OCI-LY1 (cell line): ENCODE results near the gene PLXNA3.

ENCODE experiments used
- H2AFZ ChIP-seq: fragments of 200-600 bp; sonication (generic), shearing (Covaris generic); 2 replicates; pipeline ENCODE4 v1.6.0; 2014; ENCODE audit warnings: antibody characterized with exemption, mild to moderate bottlenecking, low read length
- H3F3A ChIP-seq: fragments of 200-600 bp; sonication (generic), shearing (Covaris generic); 2 replicates; pipeline ENCODE4 v1.6.0; 2014; ENCODE audit warnings: mild to moderate bottlenecking, antibody characterized with exemption, low read length, moderate library complexity; ENCODE audit not compliant: insufficient read depth
- H3K27ac ChIP-seq: fragments of 200-600 bp; sonication (generic); 2 replicates; pipeline ENCODE4 v1.5.1; 2014; ENCODE audit warnings: low read length, mixed run types, mild to moderate bottlenecking, low read depth; ENCODE audit not compliant: poor library complexity, severe bottlenecking
- H3K27me3 ChIP-seq: fragments of 200-600 bp; sonication (generic); 2 replicates; pipeline ENCODE4 v1.6.0; 2014; ENCODE audit warnings: antibody characterized with exemption, mild to moderate bottlenecking, low read length, moderate library complexity; ENCODE audit not compliant: insufficient read depth
- H3K36me3 ChIP-seq: fragments of 200-600 bp; sonication (generic); 2 replicates; pipeline ENCODE4 v1.6.1; 2014; ENCODE audit warnings: mild to moderate bottlenecking, antibody characterized with exemption, low read length, moderate library complexity, mixed read lengths; ENCODE audit not compliant: insufficient read depth
- H3K4me1 ChIP-seq: fragments of 200-600 bp; sonication (generic); 2 replicates; pipeline ENCODE4 v1.5.1; 2014; ENCODE audit warnings: mild to moderate bottlenecking, low read length, moderate library complexity; ENCODE audit not compliant: insufficient read depth, severe bottlenecking
- H3K4me2 ChIP-seq: fragments of 200-600 bp; sonication (generic), shearing (Covaris generic); 2 replicates; pipeline ENCODE4 v1.6.1; 2014; ENCODE audit warnings: low read length
- H3K4me3 ChIP-seq: fragments of 200-600 bp; sonication (generic); 2 replicates; pipeline ENCODE4 v1.5.1; 2014; ENCODE audit warnings: low read length, low read depth, mild to moderate bottlenecking, mixed read lengths; ENCODE audit not compliant: poor library complexity, severe bottlenecking
- H3K79me2 ChIP-seq: fragments of 200-600 bp; shearing (Covaris generic); 2 replicates; pipeline ENCODE4 v1.6.1; 2016; ENCODE audit warnings: mixed run types, low read length, mixed read lengths; ENCODE audit not compliant: insufficient read depth
- H3K9ac ChIP-seq: fragments of 200-600 bp; sonication (generic), shearing (Covaris generic); 2 replicates; pipeline ENCODE4 v1.6.1; 2014; ENCODE audit warnings: mild to moderate bottlenecking, low read length, mixed read lengths
- H3K9me2 ChIP-seq: fragments of 200-600 bp; sonication (generic), shearing (Covaris generic); 2 replicates; pipeline ENCODE4 v1.6.1; 2014; ENCODE audit warnings: low read depth, mild to moderate bottlenecking, low read length, mixed read lengths
- H3K9me3 ChIP-seq: fragments of 200-600 bp; shearing (Covaris generic); 2 replicates; pipeline ENCODE4 v1.6.1; 2014; ENCODE audit warnings: low read length, mixed read lengths
- H4K20me1 ChIP-seq: fragments of 200-600 bp; sonication (generic), shearing (Covaris generic); 2 replicates; pipeline ENCODE4 v1.6.0; 2016; ENCODE audit warnings: mild to moderate bottlenecking, low read length; ENCODE audit not compliant: insufficient read depth
- CTCF ChIP-seq: fragments of 200-600 bp; sonication (generic), shearing (Covaris generic); IDR thresholded peaks from 2 replicates; pipeline ENCODE4 v1.5.1; 2017; ENCODE audit warnings: mild to moderate bottlenecking, antibody characterized with exemption, low read length, moderate library complexity, mixed read lengths
- EZH2 ChIP-seq: fragments of 200-600 bp; sonication (generic), shearing (Covaris generic); IDR thresholded peaks from 2 replicates; pipeline ENCODE4 v1.8.0; 2017; ENCODE audit warnings: borderline replicate concordance, mixed run types, mild to moderate bottlenecking, antibody characterized with exemption, low read length, moderate library complexity, mixed read lengths

The PLXNA3 gene

DNA sequence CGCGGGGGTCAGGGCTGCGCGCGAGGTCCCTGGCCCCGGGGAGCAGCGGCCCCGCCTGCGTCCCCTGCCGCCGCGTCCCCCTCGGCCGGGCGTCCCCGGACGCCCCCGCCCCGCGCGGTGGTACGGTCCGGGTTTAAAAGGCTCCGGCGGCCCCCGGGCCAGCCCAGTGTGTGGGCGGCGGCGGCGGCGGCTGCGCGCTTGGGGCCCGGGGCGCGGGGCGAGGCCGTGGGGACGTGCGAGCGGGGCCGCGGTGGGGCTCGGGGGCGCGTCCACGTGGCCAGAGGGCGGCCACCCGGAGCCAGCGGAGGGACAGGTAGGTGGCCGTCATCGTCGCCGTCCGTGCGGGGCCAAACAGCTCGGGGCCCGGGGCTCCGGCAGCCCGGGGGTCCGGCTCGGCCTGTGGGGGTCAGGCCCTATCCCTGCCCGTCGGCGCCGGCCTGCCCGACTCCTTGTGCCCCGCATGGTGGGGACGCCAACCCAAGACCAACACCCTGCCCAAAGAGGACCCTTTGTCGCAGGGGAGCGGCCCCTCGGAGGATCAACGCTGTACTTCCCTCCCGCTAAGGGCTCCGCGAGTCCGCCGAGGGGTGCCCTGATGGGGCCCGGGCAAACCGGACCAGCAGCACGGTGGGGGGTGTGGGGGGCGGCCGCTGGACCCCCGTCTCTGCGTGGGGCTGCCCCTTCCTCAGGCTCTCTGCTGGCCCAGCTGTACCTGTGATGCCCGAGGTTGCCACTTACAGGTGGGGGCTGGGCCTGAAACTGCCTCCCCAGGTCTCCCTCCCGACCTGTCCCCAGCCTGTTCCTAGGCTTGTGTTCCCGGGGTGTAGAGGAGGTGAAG is at the start of gene PLXNA3:
TSS of gene PLXNA3 (plus strand) at position 166 of the 838 bp plus-strand sequence. CDS start 1,903 bp downstream, outside the sequence.
- TF ChIP-seq CTCF (no peak), EZH2 (no peak)
- no peaks in the 10 kb centered on the region; the same call in 1 of the 2 replicates for H3K36me3 ChIP-seq
- peaks cover 5% of the 10 kb centered on the region for H3K4me1 ChIP-seq
- H3K79me2 ChIP-seq = no peaks in the 10 kb centered on the region
- H3K4me2 ChIP-seq = peak within 1 kb of the TSS; percentile 74
- H3K4me3 ChIP-seq = peak within 1 kb of the TSS; percentile 65
- no peaks in the 10 kb centered on the region for H4K20me1 ChIP-seq
- H3F3A ChIP-seq = no peaks in the 10 kb centered on the region
- H3K9me3 ChIP-seq = no peaks in the 10 kb centered on the region
- no peaks in the 10 kb centered on the region for H3K27me3 ChIP-seq
- no peak within 1 kb of the TSS for H2AFZ ChIP-seq
- no peak within 1 kb of the TSS for H3K27ac ChIP-seq
- no peaks in the 10 kb centered on the region for H3K9me2 ChIP-seq
- H3K9ac ChIP-seq = peak within 1 kb of the TSS; percentile 61

DNA sequence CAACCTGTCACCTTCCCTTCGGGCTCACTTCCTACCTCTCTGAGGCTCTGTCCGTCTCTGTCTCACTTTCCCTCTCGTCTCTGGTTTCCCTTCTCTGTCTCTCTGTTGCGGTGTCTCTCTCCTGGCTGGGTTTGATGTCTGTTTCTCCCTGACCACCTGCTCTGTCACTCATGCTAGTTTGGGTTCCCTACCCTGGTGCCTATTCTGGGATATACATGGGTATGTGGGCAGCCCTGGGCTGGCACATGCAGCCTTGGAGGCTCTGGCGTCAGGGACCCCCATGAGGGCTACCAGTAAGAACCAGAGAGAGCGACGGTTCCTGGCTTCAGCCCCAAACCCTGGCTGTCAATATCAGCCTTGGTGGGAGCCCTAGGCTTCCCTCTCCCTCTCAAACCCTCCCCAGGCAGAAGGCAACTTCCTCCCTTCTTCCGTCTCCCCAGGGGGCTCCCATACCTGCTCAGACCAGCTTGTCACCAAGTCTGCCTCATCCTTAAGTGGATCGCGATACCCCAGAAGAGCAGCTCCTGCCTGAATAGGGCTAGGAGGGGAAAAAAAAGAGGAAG is 49.3 kb upstream of the PLXNA3 start:
- Histone ChIP-seq H3K4me2 (peak overlapping the region; percentile 90), H3K27me3 (no peaks in the 10 kb centered on the region), H3K9ac (peak overlapping the region; percentile 68), H3K79me2 (no peaks in the 10 kb centered on the region), H3F3A (no peaks in the 10 kb centered on the region), H2AFZ (no peak overlapping the region), H3K4me1 (peaks cover 32% of the 10 kb centered on the region), H3K9me3 (no peaks in the 10 kb centered on the region), H3K36me3 (no peaks in the 10 kb centered on the region), H3K27ac (peak overlapping the region; percentile 86), H3K4me3 (peak overlapping the region; percentile 63), H3K9me2 (no peaks in the 10 kb centered on the region), H4K20me1 (no peaks in the 10 kb centered on the region)
- TF ChIP-seq EZH2 (no peak), CTCF (no peak)

- Histone ChIP-seq H2AFZ (no peak within 1 kb of the TSS), H3K9me2 (no peaks in the 10 kb centered on the region), H3K9ac (peak within 1 kb of the TSS; percentile 68), H3K9me3 (no peaks in the 10 kb centered on the region), H3K4me3 (peak within 1 kb of the TSS; percentile 63), H4K20me1 (no peaks in the 10 kb centered on the region), H3K4me1 (peaks cover 32% of the 10 kb centered on the region), H3K4me2 (peak within 1 kb of the TSS; percentile 90), H3K27me3 (no peaks in the 10 kb centered on the region), H3K36me3 (no peaks in the 10 kb centered on the region), H3F3A (no peaks in the 10 kb centered on the region), H3K79me2 (no peaks in the 10 kb centered on the region), H3K27ac (peak within 1 kb of the TSS; percentile 86)
- TF ChIP-seq CTCF (no peak), EZH2 (no peak)
Measured at GRCh38 chrX:154409222-154409871, 48.7 kb upstream of the PLXNA3 start, which contains the start of gene DNASE1L1. DNASE1L1 (minus strand) TSS chrX:154409254; CDS start chrX:154405568, 3,686 bp downstream.
